OCI-LY1 (cell line): ENCODE results near the gene LIMA1.

ENCODE experiments used
- H2AFZ ChIP-seq: fragments of 200-600 bp; sonication (generic), shearing (Covaris generic); 2 replicates; pipeline ENCODE4 v1.6.0; 2014; ENCODE audit warnings: antibody characterized with exemption, mild to moderate bottlenecking, low read length
- H3F3A ChIP-seq: fragments of 200-600 bp; sonication (generic), shearing (Covaris generic); 2 replicates; pipeline ENCODE4 v1.6.0; 2014; ENCODE audit warnings: mild to moderate bottlenecking, antibody characterized with exemption, low read length, moderate library complexity; ENCODE audit not compliant: insufficient read depth
- H3K27ac ChIP-seq: fragments of 200-600 bp; sonication (generic); 2 replicates; pipeline ENCODE4 v1.5.1; 2014; ENCODE audit warnings: low read length, mixed run types, mild to moderate bottlenecking, low read depth; ENCODE audit not compliant: poor library complexity, severe bottlenecking
- H3K27me3 ChIP-seq: fragments of 200-600 bp; sonication (generic); 2 replicates; pipeline ENCODE4 v1.6.0; 2014; ENCODE audit warnings: antibody characterized with exemption, mild to moderate bottlenecking, low read length, moderate library complexity; ENCODE audit not compliant: insufficient read depth
- H3K36me3 ChIP-seq: fragments of 200-600 bp; sonication (generic); 2 replicates; pipeline ENCODE4 v1.6.1; 2014; ENCODE audit warnings: mild to moderate bottlenecking, antibody characterized with exemption, low read length, moderate library complexity, mixed read lengths; ENCODE audit not compliant: insufficient read depth
- H3K4me1 ChIP-seq: fragments of 200-600 bp; sonication (generic); 2 replicates; pipeline ENCODE4 v1.5.1; 2014; ENCODE audit warnings: mild to moderate bottlenecking, low read length, moderate library complexity; ENCODE audit not compliant: insufficient read depth, severe bottlenecking
- H3K4me2 ChIP-seq: fragments of 200-600 bp; sonication (generic), shearing (Covaris generic); 2 replicates; pipeline ENCODE4 v1.6.1; 2014; ENCODE audit warnings: low read length
- H3K4me3 ChIP-seq: fragments of 200-600 bp; sonication (generic); 2 replicates; pipeline ENCODE4 v1.5.1; 2014; ENCODE audit warnings: low read length, low read depth, mild to moderate bottlenecking, mixed read lengths; ENCODE audit not compliant: poor library complexity, severe bottlenecking
- H3K79me2 ChIP-seq: fragments of 200-600 bp; shearing (Covaris generic); 2 replicates; pipeline ENCODE4 v1.6.1; 2016; ENCODE audit warnings: mixed run types, low read length, mixed read lengths; ENCODE audit not compliant: insufficient read depth
- H3K9ac ChIP-seq: fragments of 200-600 bp; sonication (generic), shearing (Covaris generic); 2 replicates; pipeline ENCODE4 v1.6.1; 2014; ENCODE audit warnings: mild to moderate bottlenecking, low read length, mixed read lengths
- H3K9me2 ChIP-seq: fragments of 200-600 bp; sonication (generic), shearing (Covaris generic); 2 replicates; pipeline ENCODE4 v1.6.1; 2014; ENCODE audit warnings: low read depth, mild to moderate bottlenecking, low read length, mixed read lengths
- H3K9me3 ChIP-seq: fragments of 200-600 bp; shearing (Covaris generic); 2 replicates; pipeline ENCODE4 v1.6.1; 2014; ENCODE audit warnings: low read length, mixed read lengths
- H4K20me1 ChIP-seq: fragments of 200-600 bp; sonication (generic), shearing (Covaris generic); 2 replicates; pipeline ENCODE4 v1.6.0; 2016; ENCODE audit warnings: mild to moderate bottlenecking, low read length; ENCODE audit not compliant: insufficient read depth
- EZH2 ChIP-seq: fragments of 200-600 bp; sonication (generic), shearing (Covaris generic); IDR thresholded peaks from 2 replicates; pipeline ENCODE4 v1.8.0; 2017; ENCODE audit warnings: borderline replicate concordance, mixed run types, mild to moderate bottlenecking, antibody characterized with exemption, low read length, moderate library complexity, mixed read lengths
- TF ChIP-seq, protein P1 (sequence below): fragments of 200-600 bp; sonication (generic), shearing (Covaris generic); IDR thresholded peaks from 2 replicates; pipeline ENCODE4 v1.5.1; 2017; ENCODE audit warnings: mild to moderate bottlenecking, antibody characterized with exemption, low read length, moderate library complexity, mixed read lengths

LIMA1 gene

DNA sequence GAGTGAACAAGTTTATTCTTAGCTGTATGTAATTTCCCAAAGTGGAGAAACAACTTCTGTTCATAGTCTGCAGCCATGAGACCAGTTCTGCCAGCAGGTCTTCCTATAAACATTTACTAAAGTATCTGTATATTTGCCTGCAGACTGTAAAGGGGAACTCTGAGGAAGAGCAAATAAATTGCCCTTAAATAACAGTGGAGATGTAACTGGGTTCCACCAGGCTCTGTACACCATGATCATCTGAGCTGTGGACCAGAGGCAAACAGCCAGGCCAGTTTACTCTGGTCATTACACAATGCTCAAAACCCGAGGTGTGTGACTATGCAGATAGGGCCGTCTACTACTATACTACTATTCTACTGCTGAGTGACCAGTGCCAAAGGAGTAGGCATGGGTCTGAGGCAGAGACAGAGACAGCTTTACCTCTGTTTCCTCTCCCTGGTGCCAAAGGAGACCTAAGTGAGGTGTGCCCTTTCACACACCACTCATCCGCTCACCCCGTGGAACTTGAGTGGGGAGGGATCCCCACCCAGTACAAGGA is 95.0 kb downstream of the LIMA1 start:
- H3K4me2 ChIP-seq: no peak overlapping the region

GRCh38 chr12:50187084-50187900 is 96.0 kb downstream of the LIMA1 start:
- no peaks in the 10 kb centered on the region for H3K9me2 ChIP-seq
- H3K9me3 ChIP-seq: no peaks in the 10 kb centered on the region
- H3K4me3 ChIP-seq: no peak overlapping the region
- no peaks in the 10 kb centered on the region for H3K4me1 ChIP-seq
- H3K9ac ChIP-seq: no peak overlapping the region
- no peaks in the 10 kb centered on the region for H3K36me3 ChIP-seq
- H3K27ac ChIP-seq: no peak overlapping the region
- no peaks in the 10 kb centered on the region for H3F3A ChIP-seq
- no peak overlapping the region for H3K4me2 ChIP-seq
- TF ChIP-seq EZH2: no peak
- no peak overlapping the region for H2AFZ ChIP-seq
- no peaks in the 10 kb centered on the region for H3K79me2 ChIP-seq
- H4K20me1 ChIP-seq: no peaks in the 10 kb centered on the region
- H3K27me3 ChIP-seq: no peaks in the 10 kb centered on the region

More for the DNA sequence above, 95.0 kb downstream of the LIMA1 start:
- no peaks in the 10 kb centered on the region for H4K20me1 ChIP-seq
- H2AFZ ChIP-seq: no peak overlapping the region
- H3K4me1 ChIP-seq: no peaks in the 10 kb centered on the region
- no peaks in the 10 kb centered on the region for H3K79me2 ChIP-seq
- no peak overlapping the region for H3K27ac ChIP-seq
- H3K9me3 ChIP-seq: no peaks in the 10 kb centered on the region
- H3K36me3 ChIP-seq: no peaks in the 10 kb centered on the region
- no peak overlapping the region for H3K9ac ChIP-seq
- H3F3A ChIP-seq: no peaks in the 10 kb centered on the region
- H3K27me3 ChIP-seq: no peaks in the 10 kb centered on the region
- H3K4me3 ChIP-seq: no peak overlapping the region
- TF ChIP-seq, protein P1, sequence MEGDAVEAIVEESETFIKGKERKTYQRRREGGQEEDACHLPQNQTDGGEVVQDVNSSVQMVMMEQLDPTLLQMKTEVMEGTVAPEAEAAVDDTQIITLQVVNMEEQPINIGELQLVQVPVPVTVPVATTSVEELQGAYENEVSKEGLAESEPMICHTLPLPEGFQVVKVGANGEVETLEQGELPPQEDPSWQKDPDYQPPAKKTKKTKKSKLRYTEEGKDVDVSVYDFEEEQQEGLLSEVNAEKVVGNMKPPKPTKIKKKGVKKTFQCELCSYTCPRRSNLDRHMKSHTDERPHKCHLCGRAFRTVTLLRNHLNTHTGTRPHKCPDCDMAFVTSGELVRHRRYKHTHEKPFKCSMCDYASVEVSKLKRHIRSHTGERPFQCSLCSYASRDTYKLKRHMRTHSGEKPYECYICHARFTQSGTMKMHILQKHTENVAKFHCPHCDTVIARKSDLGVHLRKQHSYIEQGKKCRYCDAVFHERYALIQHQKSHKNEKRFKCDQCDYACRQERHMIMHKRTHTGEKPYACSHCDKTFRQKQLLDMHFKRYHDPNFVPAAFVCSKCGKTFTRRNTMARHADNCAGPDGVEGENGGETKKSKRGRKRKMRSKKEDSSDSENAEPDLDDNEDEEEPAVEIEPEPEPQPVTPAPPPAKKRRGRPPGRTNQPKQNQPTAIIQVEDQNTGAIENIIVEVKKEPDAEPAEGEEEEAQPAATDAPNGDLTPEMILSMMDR: no peak
- H3K9me2 ChIP-seq: no peaks in the 10 kb centered on the region

DNA sequence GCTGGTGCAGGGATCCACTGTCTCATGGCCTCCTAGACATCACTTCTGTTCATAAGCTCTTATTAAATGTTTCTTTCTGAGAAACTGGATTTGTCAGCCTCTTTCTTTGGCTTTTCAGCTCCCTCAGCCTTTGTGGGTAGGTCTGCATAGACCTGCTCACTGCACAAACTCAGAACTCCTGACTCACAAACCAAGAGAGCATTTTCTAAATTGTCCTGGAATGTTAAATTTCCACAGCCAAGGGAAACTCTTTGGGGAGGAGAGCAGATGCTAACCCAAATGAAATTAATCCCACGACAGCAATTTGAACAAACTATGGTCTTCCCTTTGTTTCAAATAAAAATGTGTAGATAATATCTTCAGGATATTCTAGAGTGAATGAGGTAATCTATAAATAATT is 96.6 kb downstream of the LIMA1 start:
- H3K4me2 ChIP-seq: no peak overlapping the region
- H3K27ac ChIP-seq: no peak overlapping the region
- no peaks in the 10 kb centered on the region for H3K9me2 ChIP-seq
- no peaks in the 10 kb centered on the region for H3K9me3 ChIP-seq
- no peak for TF ChIP-seq EZH2
- TF ChIP-seq, protein P1: no peak
- no peak overlapping the region for H3K4me3 ChIP-seq
- no peaks in the 10 kb centered on the region for H4K20me1 ChIP-seq
- no peaks in the 10 kb centered on the region for H3F3A ChIP-seq
- H3K36me3 ChIP-seq: no peaks in the 10 kb centered on the region
- H3K9ac ChIP-seq: no peak overlapping the region
- no peaks in the 10 kb centered on the region for H3K4me1 ChIP-seq
- no peaks in the 10 kb centered on the region for H3K79me2 ChIP-seq
- H2AFZ ChIP-seq: no peak overlapping the region
- H3K27me3 ChIP-seq: no peaks in the 10 kb centered on the region
